GM12892 (cell line): ENCODE data around the gene ASB6.

ENCODE experiments used
- POLR2A ChIP-seq: IDR thresholded peaks from 2 replicates; pipeline ENCODE4 v1.6.1; 2011; ENCODE audit warnings: low read depth, low read length, control low read depth
- POLR2AphosphoS5 ChIP-seq: IDR thresholded peaks from 2 replicates; pipeline ENCODE4 v1.6.1; 2011; ENCODE audit warnings: low read depth, low read length, control low read depth
- TAF1 ChIP-seq: IDR thresholded peaks from 2 replicates; pipeline ENCODE4 v1.6.1; 2011; ENCODE audit warnings: low read depth, mild to moderate bottlenecking, control low read depth, low read length, borderline replicate concordance

GRCh38 chr9:129687391-129687790 lies 45.4 kb upstream of the ASB6 start:
- TF ChIP-seq POLR2AphosphoS5 (no peak), TAF1 (no peak), POLR2A (no peak)
